Diencephalon (tissue), 1 donor: ENCODE results near the gene RAP2A. TPM values are rescaled to one million over a fixed set of nuclear protein-coding genes. Genes with fewer than 3 reads are reported as not detected.

Experiments used
- small RNA-seq: library from RNA; depleted of rRNA; stranded (forward); fragments of <200 nt; gene quantifications from one replicate; pipeline ENCODE3, GENCODE V24; 2014
- total RNA-seq: library from RNA; depleted of rRNA; stranded (reverse); fragments of >200 nt; gene quantifications from one replicate; pipeline ENCODE4 v1.2.3, GENCODE V29; 2014

Gene RAP2A
- 217 TPM for total RNA-seq

DNA sequence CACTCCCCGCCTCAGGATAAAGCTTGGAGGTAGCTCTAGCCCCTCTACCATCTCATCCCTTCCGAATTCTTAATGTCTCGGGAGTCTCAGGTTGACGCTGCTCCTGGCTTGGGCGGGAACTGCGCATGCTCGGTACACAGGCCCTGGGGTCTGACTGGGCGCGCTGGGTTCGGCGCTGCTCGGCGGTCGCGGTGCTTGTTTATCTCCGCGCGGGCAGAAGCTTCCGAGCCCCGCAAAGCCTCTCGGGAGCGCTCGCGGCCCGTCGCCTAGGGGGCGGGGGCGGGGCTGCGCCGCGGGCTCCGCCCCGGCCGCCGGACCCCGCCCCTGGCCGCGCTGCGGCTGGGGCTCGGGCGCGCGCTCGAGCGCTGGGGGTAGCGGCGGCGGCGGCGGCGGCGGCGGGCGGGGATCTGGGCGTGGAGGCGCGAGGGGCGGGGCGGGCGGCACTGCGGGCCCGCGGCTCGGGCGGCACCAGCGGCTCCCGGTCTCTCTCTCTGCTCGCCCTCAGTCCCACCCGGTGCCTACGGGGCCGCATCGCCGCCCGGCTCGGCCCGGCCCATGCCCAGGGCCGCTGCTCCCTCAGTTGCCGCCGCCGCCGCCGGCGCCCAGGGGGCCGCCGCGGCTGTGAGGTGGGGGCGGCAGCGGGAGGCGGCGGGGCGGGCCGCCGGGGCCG lies at the start of gene RAP2A:
TSS of gene RAP2A (plus strand) at position 443 of the 670 bp plus-strand sequence. CDS start 302 bp downstream, outside the sequence.

Small RNAs within 50 kb of the gene (small RNA-seq; reads per million reads assigned to genes)
- not detected for gene AL442067.1

Other genes with a start within 250 kb of the RAP2A start
- gene MBNL2, start 211.8 kb upstream of the RAP2A start, total RNA-seq: 31.4 TPM